Measurements from ENCODE around the gene MAP3K8.

The MAP3K8 gene

DNA sequence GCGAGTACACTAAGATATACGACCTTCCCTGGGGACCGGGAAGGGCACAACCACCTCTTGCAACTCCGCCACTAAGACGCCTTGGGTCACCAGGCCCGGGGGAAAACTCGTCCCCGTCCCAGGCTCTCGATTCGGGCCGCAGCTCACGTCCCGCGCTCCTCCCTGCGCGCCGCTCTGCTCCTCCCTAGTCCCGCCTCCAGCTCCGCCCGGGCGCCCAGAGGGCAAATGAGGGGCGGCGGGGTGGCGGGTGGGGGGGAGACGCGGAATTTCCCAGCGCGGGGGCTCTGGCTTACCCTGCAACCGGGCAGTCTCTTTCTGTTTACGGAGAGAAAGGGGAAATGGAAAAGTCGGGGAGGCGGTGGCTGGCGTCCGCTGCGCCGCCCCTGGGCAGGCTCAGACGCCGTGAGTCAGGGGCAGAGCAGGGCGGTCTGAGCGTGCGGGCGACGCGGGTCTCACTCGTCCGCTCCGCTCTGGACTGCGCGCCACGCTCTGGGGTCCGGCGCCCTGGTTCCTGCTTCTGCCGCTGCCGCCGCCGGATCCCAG lies at the start of gene MAP3K8:
Gene MAP3K8 (plus strand): TSS at position 455 of the 543 bp plus-strand sequence. CDS start 4,755 bp downstream, outside the sequence.
- DNase-seq, result peak; percentile 90

DNA sequence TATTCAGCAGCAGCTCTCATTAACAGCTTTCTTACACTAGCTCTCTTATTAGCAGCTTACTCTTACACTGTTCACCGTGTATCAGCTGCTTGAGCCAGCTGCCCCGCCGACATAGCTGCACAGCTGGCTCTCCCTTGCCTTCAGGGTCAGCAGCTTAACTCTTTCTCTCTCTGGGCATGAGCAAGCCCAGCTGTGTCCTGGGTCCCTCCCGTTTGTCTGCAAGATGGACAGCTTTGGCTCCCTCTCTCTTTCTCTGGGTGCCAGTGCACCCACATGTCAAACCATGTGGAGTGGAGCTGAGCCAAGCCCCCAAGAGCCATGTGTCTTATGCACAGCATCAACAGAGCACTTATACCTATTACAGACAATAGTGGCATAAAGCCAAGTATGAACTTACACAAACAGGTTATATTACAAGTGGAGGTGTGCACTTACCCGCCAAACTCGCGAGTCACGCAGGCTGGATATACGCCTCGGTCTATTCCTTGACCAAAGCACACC lies 49.2 kb upstream of the MAP3K8 start:
- peak; percentile 26 for DNase-seq

DNA sequence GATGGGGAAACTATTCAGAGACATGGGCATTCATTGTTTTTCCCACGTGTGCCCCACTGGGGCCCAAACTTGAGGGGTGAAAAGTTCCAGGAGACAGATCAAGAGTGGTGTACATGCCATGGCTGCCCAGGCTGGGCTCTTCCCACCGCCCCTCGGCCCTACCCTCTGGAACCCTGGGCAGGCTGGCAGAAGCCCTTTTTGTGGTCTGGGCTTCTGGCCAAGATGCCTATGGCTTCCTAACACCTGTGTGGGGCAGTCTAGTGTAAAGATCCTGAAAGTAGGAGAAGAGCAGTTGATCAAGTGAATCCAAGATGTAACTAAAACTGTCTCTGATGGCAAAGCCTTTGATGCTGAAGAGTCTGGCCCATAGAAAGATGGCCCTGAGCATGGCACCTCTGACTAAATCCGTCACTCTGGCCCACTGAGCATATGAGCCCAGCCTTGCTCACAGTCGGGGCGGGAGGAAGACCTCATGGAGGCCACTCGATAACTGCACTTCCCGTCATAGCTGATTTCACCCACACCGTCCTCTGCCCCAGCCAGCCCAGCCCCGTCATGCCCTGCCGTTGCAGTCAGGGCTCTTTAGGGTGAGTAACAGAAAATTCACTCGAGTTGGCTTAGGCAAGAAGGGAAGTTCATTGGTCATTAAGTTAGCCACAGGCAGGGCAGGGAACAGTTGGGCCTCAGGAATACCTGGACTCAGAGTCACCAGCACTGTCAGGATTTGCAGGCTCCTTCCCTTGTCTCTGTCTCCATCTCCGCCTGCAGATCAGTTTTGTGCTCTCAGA lies 47.0 kb upstream of the MAP3K8 start:
- no peak for DNase-seq

DNA sequence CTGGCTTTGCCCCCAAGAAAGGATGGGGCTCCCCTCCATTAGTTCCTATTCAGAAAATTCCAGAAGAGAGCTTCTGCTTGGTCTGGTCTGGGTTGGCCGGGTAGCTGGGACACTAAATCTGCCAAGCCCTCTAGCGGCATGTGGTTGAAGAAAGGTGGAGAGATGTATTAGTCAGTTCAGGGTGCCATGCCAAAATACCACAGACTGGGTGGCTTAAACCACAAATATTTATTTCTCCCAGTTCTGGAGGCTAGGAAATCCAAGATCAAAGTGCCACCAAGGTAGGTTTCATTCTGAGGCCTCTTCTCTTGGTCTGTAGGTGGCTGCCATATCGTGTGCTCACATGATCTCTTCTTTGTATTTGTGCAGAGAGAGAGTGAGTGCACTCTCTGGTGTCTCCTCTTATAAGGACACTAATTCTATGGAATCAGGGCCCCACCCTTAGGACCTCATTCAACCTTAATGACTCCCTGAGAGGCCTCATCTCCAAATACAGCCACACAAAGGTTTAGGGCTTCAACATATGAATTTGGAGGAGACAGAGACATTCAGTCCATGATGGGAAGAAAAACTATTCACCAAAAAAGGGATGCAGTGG lies 46.2 kb upstream of the MAP3K8 start:
- DNase-seq, result no peak

DNA sequence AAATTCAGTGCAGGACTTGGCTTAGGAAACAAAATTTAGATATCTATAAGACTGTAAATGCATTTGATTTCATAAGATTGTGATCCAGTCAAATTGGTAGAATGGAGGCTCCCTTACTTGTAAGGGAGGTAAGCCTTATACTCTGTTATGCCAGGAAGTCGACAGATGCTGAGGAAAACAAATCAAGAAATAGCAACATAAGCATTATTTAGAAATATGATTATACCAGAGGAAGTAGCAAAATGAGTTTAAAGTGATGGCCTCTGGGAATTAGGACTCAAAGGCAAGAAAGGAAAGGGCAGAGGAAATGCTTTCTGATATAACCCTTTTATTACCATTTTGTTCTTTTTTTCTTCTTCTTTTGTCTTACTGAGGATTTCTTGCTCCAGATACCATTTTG lies 44.4 kb upstream of the MAP3K8 start:
- no peak for DNase-seq

DNA sequence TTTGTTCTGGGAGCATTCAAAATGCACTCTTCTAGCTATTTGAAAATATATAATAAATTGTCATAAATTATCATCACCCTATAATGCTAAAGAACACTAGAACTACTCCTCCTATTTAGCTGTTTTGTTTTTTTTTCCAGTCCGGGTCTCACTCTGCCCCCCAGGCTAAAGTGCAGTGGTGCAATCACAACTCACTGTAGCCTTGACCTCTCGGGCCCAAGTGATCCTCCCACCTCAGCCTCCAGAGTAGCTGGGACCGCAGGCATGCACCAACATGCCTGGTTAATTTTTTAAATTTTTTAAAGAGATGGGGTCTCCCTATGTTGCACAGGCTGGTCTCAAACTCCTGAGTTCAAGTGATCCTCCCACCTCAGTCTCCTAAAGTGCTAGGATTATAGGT lies 43.8 kb upstream of the MAP3K8 start:
- no peak for DNase-seq

DNA sequence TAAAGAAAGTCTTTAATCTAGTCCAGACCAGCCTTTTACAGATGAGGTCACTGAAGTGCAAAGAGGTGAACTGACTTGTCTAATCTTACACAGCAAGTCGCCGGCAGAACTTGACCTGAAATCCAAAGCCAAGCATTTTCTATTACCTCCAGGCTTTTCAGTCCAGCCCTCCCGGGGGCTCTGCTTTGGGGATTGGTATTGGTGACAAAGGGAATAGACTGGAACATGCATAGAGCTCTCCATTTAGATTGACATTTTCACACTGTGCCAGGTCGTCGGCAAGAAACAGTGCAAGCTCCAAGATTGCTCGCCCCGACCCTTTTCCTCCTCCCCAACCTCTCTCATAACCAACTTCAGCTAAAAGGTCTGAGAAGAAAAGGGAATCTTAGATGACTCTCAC lies 42.7 kb upstream of the MAP3K8 start:
- no peak for DNase-seq

DNA sequence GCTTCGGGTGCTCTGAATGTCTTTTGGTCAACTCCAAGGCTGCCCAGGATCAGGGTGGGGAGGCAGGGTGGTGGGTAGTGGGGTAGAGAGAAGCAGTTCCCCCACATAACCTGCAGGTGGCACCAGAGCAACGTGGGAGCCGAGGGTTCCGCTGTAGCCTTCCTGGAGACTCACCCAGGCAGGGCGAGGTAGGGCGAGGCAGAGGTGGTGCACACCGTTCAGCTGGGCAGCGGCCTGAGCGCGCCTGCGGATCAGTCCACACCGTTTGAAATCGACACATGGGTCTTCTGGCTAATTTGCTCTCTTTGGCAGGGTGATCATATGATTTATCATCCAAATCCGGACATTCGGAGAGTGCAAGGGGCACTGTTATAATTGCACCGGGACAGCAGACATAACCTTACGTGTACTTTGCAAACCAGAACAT lies 41.4 kb upstream of the MAP3K8 start:
- DNase-seq, result peak; percentile 84

DNA sequence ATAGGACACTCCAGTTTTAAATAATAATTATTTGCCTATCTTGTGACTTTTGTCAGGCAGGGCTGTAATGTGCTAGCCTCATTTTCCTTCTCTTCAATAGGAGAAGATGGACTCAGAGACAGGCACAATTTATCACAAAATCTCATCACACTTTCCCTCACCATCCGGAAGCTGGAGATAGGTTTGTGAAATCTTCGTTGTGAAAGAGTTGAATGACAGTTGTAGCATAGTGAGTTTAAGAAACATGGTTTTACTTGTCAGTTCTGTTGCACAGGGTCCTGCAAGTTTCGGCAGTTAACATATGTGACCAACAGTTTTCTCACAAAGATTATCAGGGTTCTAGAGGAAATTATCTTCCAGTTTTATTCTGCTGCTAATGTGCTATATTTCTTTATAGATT lies 37.7 kb upstream of the MAP3K8 start:
- no peak for DNase-seq

DNA sequence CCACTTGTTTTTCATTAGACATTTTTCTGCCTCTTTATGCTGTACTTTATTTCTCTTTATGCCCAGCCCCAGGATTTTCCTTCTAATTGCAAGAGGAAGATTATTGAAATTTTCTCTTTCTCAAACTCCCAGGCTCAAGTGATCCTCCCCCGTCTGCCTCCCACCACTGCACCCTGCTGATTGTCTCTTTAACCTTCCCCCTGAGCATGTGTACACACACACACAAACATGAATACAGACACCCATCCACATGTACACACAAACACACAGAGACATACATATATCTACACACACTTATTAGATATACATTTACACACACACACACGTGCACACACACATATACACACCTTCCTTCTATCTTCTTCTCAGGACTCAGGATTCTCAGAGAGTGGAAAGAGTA lies 37.3 kb upstream of the MAP3K8 start:
- DNase-seq, result no peak

DNA sequence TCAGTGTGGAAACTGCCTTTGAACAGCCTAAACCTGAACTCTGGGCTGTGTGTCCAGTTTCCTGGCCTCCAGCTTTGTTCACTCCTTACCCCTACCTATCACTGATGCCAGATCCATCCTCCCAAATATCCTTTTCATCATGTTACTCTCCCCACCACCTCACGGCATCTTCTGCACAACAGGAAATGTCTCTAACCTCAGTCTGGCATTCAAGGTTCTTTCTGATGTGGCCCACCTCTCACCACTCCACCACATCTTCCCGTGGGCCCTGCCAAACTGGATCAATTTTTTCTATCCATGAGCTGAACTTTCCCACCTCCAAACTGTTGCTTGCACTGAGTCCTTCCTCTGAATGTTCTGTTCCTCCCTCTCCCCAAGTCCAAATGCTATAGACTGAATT lies 35.8 kb upstream of the MAP3K8 start:
- peak; percentile 30 for DNase-seq

DNA sequence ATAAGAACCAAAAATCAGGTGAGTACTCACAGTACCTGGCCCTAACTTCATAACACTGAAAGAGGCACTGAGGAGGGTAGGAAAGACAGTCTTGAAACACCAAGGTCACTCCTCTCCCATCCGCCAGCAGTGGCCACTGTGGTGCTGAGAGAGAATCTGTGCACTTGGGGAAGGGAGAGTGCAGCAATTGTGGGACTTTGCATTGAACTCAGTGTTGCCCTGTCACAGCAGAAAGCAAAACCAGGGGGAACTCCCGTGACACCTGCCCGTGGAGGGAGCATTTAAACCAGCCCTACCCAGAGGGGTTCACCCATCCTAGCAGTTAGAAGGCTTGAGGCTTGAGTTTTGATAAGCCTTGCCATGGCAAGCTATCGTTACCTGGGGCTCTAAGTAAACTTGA lies 35.2 kb upstream of the MAP3K8 start:
- DNase-seq, result no peak

DNA sequence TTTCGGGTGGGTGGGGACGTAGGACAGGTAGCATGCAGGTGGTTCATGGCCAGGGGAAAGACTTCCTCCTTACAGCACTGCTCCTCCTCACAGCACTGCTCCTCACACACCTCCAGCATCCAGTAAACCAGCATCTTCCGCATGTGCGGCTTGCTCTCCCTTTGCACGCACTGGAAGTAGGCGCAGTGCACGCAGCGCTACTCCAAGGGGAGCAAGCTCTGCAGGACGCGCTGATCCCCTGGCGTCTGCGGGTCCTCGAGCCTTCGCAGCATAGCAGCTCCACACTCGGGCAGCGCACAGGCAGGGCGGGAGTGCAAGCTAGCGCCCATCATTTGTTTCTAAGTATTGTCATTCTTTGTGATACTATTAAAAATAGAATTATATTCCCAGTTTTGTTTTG lies 30.5 kb upstream of the MAP3K8 start:
- DNase-seq, result no peak

DNA sequence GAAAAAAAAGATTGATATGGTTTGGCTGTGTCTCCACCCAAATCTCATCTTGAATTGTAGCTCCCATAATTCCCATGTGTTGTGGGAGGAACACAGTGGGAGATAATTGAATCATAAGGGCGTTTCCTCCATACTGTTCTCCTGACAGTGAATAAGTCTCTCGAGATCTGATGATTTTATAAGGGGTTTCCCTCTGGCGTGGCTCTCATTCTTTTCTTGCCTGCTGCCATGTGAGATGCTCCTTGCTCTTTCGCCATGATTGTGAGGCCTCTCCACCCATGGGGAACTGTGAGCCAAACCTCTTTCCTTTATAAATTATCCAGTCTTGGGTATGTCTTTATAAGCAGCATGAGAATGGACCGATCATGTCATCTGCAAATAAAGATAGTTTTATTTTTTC lies 29.4 kb upstream of the MAP3K8 start:
- no peak for DNase-seq

DNA sequence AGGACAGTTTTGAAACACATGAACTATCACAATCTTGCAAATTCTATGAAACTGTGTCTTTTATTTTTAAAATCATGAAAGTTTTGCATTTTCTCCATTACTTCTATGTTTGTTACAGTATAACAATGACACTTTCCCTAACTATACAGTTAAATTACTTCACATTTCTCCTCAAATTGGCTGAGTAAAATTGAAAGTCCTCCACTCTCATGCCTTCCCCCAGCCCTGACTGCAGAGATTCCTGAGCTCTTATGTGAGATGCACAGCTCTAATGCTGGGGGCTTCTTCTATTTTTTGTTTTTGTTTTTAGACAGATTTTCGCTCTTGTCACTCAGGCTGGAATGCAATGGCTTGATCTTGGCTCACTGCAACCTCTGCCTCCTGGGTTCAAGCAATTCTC lies 22.7 kb upstream of the MAP3K8 start:
- peak; percentile 32 for DNase-seq

DNA sequence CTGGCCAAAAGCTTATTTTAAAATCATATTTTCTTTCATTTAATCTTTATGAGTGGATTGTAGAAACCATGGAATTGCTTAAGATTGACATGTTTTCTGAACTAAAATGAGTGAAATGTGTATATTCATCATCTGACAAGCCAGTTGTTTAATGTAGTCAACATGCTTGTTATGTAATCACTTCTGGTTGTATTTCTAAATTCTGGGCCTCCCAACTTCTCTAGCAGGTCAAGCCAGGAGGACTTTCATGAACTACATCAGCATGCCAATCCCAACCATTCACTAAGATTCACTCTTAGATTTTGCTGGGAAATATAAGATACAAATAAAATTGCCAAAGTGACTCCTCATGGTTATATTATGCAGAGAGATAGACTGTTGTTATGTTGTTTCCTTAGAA lies 21.1 kb upstream of the MAP3K8 start:
- DNase-seq, result no peak

DNA sequence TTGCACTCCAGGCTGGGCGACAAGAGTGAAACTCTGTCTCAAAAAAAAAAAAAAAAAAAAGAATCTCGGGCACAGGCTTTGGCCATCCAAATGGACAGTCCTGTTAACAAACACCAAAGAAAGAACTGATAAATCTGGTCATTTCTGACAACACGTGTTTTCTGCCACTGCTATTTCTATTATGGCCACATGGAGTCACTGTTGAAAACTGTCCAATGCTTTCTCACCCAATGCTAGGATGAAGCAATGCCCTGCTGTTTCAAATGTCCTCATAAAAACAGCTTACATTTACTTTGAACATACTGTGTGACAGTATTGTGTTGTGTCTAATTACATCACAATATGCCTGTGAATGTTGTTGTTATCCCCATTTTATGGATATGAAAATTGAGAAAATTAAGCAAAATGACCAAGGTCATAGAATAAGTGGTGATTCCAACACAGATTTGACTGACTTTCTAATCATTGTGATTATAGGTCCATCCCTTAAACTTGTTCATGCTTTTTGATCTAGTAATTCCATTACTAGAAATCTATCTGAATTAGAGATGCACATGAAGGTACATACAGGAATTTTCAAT lies 19.9 kb upstream of the MAP3K8 start:
- DNase-seq, result peak; percentile 71

DNA sequence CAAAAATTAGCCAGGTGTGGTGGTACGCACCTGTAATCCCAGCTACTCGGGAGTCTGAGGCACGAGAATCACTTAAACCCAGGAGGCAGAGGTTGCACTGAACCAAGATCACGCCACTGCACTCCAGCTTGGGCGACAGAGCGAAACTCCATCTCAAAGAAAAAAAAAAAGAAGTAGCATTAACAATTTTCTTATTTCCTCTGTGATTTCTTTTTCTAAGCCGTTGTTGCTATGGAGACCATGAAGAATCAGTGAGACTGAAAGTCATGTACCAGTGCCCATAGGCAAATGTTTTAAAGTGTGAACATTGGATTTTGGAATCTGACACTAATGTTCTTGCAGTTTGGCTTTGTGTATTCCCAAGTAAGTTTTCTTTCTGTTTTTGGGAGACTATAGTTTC lies 18.4 kb upstream of the MAP3K8 start:
- DNase-seq, result no peak

DNA sequence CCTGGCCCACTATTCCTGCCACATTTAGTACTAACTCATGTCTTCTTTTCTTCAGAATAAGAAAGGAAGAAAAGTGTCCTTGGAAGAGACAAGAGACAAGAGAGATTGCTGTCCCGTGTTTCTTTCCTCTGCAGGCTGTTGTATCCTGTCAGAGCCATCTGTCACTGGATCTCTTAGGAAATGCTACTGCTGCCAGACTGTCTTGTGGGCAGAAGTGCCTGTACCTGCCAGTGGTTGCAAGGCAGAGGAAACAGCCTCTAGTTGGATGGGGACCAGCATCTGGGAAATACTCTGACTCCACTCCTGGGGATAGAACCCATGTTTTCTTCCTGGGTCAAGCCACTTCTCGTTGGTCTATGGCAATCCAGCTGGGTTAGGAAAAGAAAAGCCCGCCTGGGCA lies 16.7 kb upstream of the MAP3K8 start:
- DNase-seq, result no peak

DNA sequence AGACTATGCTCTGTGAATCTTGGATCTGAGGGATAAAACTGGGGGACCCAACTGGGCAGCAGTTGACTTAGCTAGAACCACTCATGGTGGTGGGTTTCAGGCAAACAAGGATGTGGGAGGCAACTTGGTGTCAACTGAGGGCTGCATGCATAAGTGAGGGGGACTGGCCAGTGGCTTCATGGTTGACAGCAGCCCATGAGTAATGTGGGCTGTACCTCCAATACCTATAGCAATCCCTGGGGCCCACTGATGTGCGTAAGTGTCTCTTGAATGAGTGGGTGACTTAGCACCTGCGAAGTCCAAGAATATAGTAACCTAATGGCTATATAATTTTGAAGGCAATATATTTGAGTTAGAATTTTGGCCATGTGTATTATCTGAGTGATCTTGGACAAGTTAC lies 13.7 kb upstream of the MAP3K8 start:
- no peak for DNase-seq

DNA sequence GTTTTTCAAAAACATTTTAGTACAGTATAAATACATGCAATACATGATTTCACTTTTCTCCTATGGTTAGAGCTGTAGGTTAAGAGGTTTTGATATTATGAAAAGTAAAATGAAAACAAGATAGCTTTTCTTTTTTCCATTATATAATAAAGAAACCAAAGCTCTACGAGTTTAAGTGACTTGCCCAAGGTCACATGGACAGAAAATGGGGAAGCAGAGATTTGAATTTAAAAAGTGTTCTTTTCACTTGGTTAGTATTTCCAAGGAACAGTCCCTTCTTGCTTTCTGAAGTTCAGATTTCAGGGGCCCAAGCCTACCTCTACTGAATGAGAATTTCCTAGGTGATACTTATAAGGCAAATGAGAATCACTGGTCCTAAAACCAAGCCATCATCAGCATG lies 13.2 kb upstream of the MAP3K8 start:
- no peak for DNase-seq

DNA sequence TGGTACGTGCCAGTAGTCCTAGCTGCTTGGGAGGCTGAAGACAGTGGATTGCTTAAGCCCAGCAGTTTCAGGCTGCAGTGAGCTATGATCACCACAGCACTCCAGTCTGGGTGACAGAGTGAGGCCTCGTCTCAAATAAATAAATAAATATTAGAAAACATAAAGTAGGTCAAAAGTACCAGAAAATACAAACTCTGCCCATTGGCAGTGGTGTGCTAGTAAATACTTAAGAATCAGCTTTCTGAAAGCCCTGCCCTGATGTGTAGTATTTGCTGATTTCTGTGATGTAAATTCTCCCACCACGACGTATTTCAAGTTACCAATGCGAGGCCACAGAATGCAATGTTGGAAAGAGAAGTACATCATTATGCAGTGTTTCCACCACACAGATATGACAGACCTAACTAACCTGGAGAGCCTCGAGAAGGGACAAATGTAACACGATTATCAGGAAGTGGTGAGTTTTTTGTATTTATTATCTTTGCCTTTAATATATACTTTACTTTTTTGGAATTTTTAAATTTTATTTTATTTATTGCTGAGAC lies 11.8 kb upstream of the MAP3K8 start:
- DNase-seq, result no peak

DNA sequence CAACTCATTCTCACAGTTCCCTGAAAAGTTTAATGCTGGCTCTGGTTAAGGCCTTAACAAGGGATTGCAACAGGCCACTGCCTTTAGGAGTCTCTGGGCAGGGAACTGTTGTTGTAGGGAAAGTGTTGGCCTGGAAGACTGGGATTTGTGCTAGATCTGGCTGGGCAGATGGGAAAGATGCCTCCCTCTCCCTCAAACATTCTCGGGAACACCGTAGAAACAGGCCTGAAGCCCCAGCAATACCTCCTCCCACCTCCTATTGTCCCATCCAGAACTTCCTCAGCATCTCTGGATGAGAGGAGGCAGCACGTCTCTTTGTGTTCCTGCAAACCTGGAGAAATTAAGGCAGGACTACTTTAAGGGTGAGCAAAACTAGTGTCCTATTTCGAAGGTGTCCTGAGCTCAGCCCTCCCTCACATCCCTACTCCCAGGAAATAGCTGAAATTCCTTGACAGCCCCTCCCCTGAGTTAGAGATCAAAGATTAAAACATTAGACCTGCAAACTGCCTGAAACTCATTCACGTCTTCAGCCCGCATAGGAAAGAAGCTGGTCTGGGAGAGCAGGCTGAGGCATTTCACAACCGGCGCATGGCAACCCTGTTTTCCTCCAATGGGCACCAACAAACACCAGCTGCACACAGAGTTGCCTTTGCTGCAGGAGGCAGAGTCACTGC lies 10.9 kb upstream of the MAP3K8 start:
- DNase-seq, result peak; percentile 33
